AG04450 (cell line): ENCODE results near the gene GMDS. TPM values are rescaled to one million over a fixed set of nuclear protein-coding genes. Genes with fewer than 3 reads are reported as not detected.

Source experiments
- CTCF ChIA-PET: fragments of 300-600, 350-600 bp; formaldehyde crosslinking; extraction: SDS; loops from one replicate; lab custom pipeline; 2022; ENCODE audit warnings: antibody characterized with exemption, inconsistent platforms; lab: Charles Lee
- POLR2A ChIA-PET: fragments of 350-600 bp; formaldehyde crosslinking; extraction: SDS; loops from one replicate; lab custom pipeline; 2021; ENCODE audit warnings: antibody characterized with exemption, inconsistent platforms; lab: Yijun Ruan, JAX
- DNase-seq: peaks from one replicate; pipeline ENCODE4 v3.0.0-alpha.2; 2011; ENCODE audit warnings: low read depth, low spot score
- H3K27ac ChIP-seq: one replicate; pipeline ENCODE4 v1.5.1; 2012; ENCODE audit warnings: low read depth, low read length, control low read depth
- H3K27me3 ChIP-seq: one replicate; pipeline ENCODE4 v1.6.0; 2012; ENCODE audit warnings: low read length; ENCODE audit not compliant: control insufficient read depth, insufficient read depth
- H3K4me3 ChIP-seq: 2 replicates; pipeline ENCODE4 v1.5.1; 2011; ENCODE audit warnings: mild to moderate bottlenecking, low read depth, low read length, control low read depth
- H3K9me3 ChIP-seq: 2 replicates; pipeline ENCODE4 v1.5.1; 2012; ENCODE audit warnings: low read length; ENCODE audit not compliant: control insufficient read depth, insufficient read depth
- polyA plus RNA-seq: library from polyadenylated mRNA; depleted of rRNA; stranded (reverse); fragments of >200 nt; gene quantifications from 2 replicates; pipeline ENCODE4 v1.2.3, GENCODE V29; 2011
- TF ChIP-seq, protein P1 (sequence below): IDR thresholded peaks from 2 replicates; pipeline ENCODE4 v1.5.1; 2011; ENCODE audit warnings: low read depth, low read length, control low read depth, inconsistent platforms

The GMDS gene
- polyA plus RNA-seq, 1 experiment: 26.4 TPM

- Histone ChIP-seq H3K27ac (no peak overlapping the region), H3K9me3 (no peaks in the 10 kb centered on the region), H3K27me3 (no peaks in the 10 kb centered on the region), H3K4me3 (no peak overlapping the region)
- CTCF ChIA-PET: interaction anchor here (1.3 to 1.8 kb wide), 3 partner anchors 22 to 801 kb away, joined by 4 to 6 read pairs (median 6); no protein-coding TSS in a partner anchor
- POLR2A ChIA-PET: no interaction called here
- TF ChIP-seq, protein P1, sequence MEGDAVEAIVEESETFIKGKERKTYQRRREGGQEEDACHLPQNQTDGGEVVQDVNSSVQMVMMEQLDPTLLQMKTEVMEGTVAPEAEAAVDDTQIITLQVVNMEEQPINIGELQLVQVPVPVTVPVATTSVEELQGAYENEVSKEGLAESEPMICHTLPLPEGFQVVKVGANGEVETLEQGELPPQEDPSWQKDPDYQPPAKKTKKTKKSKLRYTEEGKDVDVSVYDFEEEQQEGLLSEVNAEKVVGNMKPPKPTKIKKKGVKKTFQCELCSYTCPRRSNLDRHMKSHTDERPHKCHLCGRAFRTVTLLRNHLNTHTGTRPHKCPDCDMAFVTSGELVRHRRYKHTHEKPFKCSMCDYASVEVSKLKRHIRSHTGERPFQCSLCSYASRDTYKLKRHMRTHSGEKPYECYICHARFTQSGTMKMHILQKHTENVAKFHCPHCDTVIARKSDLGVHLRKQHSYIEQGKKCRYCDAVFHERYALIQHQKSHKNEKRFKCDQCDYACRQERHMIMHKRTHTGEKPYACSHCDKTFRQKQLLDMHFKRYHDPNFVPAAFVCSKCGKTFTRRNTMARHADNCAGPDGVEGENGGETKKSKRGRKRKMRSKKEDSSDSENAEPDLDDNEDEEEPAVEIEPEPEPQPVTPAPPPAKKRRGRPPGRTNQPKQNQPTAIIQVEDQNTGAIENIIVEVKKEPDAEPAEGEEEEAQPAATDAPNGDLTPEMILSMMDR: no peak
- no peak for DNase-seq
Observed at GRCh38 chr6:1894954-1895353, 350.5 kb downstream of the GMDS start.

- no peaks in the 10 kb centered on the region for H3K9me3 ChIP-seq
- TF ChIP-seq, protein P1: peak; percentile 61
- no peaks in the 10 kb centered on the region for H3K27me3 ChIP-seq
- H3K4me3 ChIP-seq: no peak overlapping the region
- CTCF ChIA-PET: interaction anchor here (0.5 to 2.4 kb wide), 18 partner anchors 8 to 867 kb away, joined by 3 to 22 read pairs (median 4); no protein-coding TSS in a partner anchor
- no peak for DNase-seq
- H3K27ac ChIP-seq: no peak overlapping the region
- POLR2A ChIA-PET: interaction anchor here (0.7 kb wide), 1 partner anchor 190 kb away, joined by 7 read pairs; no protein-coding TSS in a partner anchor
Observed at GRCh38 chr6:1893470-1894130, 351.8 kb downstream of the GMDS start.

DNA sequence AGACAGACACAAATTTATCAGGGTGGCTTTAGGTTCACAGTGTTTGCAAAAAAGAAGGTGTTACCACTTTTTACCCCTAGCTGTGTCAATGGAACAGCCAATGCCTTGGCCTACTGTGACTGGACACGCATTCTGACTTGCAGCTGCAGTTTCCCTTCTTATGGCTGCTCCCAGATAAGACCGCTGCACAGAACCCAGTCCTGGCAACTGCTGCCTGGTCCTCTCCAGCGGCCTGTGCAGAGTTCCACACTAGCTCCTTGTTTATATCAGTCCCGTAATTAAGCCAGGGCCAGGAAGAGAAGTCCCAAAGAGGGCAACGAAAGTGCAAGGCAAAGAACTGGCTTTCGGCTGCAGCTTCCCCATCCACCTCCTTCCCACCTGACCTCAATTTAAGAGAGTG lies 352.7 kb downstream of the GMDS start:
- Histone ChIP-seq H3K27ac (no peak overlapping the region), H3K27me3 (no peaks in the 10 kb centered on the region), H3K4me3 (no peak overlapping the region), H3K9me3 (no peaks in the 10 kb centered on the region)
- POLR2A ChIA-PET: interaction anchor here (0.7 kb wide), 1 partner anchor 189 kb away, joined by 7 read pairs; no protein-coding TSS in a partner anchor
- CTCF ChIA-PET: interaction anchor here (1.0 to 2.4 kb wide), 5 partner anchors 9 to 338 kb away, joined by 3 to 22 read pairs (median 4); no protein-coding TSS in a partner anchor
- TF ChIP-seq, protein P1: no peak
- no peak for DNase-seq

DNA sequence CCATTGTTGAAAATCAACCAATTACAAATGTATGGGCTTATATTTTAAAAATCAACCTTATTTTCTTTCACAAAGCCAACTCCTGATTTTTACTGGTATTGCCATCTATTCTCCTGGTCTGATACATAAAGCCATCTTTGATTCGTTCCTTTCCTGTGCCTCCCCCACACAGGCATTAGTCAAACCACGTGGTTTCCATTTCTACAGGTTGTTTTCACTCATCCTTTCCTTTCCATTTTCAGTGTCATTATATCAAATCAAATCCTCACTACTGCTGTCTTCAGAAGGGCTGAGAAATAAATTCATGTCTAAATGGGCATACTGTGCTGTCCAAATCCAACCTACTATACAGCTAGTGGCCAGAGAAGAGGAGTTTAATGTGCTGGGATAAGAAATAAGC lies 354.4 kb downstream of the GMDS start:
- TF ChIP-seq, protein P1: no peak
- CTCF ChIA-PET: no interaction called here
- H3K9me3 ChIP-seq: no peaks in the 10 kb centered on the region
- H3K27ac ChIP-seq: no peak overlapping the region
- POLR2A ChIA-PET: no interaction called here
- H3K4me3 ChIP-seq: no peak overlapping the region
- H3K27me3 ChIP-seq: no peaks in the 10 kb centered on the region
- no peak for DNase-seq

DNA sequence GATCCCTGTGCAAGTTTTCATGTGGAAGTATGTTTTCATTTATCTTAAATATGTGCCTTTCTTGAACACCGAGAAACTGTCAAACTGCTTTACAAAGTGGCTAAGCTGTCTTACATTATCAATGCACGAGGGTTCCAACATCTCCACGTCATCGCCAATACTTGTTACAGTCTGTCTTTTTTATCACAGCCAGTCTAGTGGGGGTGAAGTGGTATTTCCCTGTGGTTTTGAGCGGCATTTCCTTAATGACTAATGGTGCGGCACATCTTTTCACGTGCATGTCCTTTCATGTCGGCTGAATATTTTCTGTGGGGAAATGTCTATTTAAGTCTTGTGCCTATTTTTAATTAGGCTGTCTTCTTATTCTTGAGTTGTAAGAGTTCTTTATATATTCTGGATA lies 355.3 kb downstream of the GMDS start:
- CTCF ChIA-PET: no interaction called here
- TF ChIP-seq, protein P1: no peak
- Histone ChIP-seq H3K27ac (no peak overlapping the region), H3K27me3 (no peaks in the 10 kb centered on the region), H3K9me3 (no peaks in the 10 kb centered on the region), H3K4me3 (no peak overlapping the region)
- DNase-seq: no peak
- POLR2A ChIA-PET: no interaction called here
